ENCODE measurements around the gene ACTR8. TPM values are rescaled to one million over a fixed set of nuclear protein-coding genes. Genes with fewer than 3 reads are reported as not detected.

ACTR8 gene
- total and polyA plus RNA-seq, 2 of the 13 experiments (the other 11 are each of a cell fraction or from before 2014, with no cell fraction given), result 15.5 to 29.0 TPM

DNA sequence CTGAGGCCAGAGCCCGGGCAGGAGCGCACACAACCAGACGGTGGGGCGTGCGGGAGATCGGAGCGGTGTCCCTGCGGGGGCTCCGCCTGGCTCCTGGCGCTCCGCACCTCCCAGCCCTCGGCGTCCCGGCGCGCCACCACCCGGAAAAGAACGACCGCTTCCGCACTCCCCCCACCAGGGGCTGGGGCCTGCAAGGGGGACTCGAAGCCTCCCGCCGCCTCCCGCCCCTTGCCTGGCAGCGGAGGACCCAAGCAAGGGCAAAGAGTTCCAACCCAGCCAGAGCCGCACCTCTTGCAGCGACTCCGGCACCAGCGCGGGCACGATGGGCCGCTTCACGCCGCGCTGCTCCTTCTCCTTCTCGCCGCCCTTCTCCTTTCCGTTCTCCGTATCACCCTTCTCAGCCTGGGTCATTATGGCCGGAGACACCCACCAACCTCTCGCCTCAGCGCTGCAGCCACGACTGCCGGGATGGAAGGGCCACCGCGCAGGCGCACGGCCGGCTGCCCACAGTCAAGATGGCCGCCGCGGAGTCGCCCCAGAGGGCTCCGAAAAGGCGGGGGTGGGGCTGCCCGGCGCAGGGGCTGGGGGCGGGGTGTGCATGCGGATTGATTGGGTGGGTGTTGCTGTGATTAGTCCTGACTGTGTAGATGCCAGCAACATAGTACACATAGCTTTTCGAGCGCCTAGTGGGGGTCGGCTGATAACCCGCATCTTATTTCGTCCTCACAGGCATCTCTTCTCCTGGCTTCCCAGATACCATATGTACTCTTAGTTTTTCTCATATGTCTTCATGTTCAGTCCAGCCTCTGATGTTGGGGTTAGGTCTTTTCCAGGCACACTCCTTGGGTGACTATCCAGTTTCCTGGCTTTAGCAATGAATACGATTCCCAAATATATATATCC, at the start of gene ACTR8 (continued):
- TF ChIP-seq, protein P1, sequence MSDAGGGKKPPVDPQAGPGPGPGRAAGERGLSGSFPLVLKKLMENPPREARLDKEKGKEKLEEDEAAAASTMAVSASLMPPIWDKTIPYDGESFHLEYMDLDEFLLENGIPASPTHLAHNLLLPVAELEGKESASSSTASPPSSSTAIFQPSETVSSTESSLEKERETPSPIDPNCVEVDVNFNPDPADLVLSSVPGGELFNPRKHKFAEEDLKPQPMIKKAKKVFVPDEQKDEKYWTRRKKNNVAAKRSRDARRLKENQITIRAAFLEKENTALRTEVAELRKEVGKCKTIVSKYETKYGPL (CRISPR knock-in tag; IDR thresholded peaks at IDR 0.05), result no peak
- TF ChIP-seq, protein P2, sequence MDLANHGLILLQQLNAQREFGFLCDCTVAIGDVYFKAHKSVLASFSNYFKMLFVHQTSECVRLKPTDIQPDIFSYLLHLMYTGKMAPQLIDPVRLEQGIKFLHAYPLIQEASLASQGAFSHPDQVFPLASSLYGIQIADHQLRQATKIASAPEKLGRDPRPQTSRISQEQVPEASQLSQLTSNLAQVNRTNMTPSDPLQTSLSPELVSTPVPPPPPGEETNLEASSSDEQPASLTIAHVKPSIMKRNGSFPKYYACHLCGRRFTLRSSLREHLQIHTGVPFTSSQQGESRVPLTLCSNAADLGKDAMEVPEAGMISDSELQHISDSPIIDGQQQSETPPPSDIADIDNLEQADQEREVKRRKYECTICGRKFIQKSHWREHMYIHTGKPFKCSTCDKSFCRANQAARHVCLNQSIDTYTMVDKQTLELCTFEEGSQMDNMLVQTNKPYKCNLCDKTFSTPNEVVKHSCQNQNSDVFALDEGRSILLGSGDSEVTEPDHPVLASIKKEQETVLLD (CRISPR knock-in tag; IDR thresholded peaks at IDR 0.05; ENCODE audit: low read depth), result 0 out of 2 replicates have a peak, but pooled peaks have one; percentile 44
- TF ChIP-seq TAF1 (CRISPR knock-in tag; IDR thresholded peaks at IDR 0.05), result peak; percentile 99
- TF ChIP-seq FLYWCH1 (CRISPR knock-in tag; IDR thresholded peaks at IDR 0.05), result peak; percentile 34; the same call in 1 of the 2 replicates
- no peak; the same call in 1 of the 2 replicates for TF ChIP-seq PPARG (CRISPR knock-in tag; conservative IDR thresholded peaks at IDR 0.05)
- 0 out of 2 replicates have a peak, but pooled peaks have one; percentile 10 for TF ChIP-seq FOXO1 (CRISPR knock-in tag; IDR thresholded peaks at IDR 0.05)
- TF ChIP-seq, protein P3, sequence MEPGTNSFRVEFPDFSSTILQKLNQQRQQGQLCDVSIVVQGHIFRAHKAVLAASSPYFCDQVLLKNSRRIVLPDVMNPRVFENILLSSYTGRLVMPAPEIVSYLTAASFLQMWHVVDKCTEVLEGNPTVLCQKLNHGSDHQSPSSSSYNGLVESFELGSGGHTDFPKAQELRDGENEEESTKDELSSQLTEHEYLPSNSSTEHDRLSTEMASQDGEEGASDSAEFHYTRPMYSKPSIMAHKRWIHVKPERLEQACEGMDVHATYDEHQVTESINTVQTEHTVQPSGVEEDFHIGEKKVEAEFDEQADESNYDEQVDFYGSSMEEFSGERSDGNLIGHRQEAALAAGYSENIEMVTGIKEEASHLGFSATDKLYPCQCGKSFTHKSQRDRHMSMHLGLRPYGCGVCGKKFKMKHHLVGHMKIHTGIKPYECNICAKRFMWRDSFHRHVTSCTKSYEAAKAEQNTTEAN (CRISPR knock-in tag; conservative IDR thresholded peaks at IDR 0.05), result no peak; the same call in 1 of the 2 replicates
- no peak for TF ChIP-seq ZNF446 (CRISPR knock-in tag; IDR thresholded peaks at IDR 0.05)
- no peak for TF ChIP-seq NCOR1 (IDR thresholded peaks at IDR 0.05; ENCODE audit: borderline replicate concordance, low read length)
- peak; percentile 69 for TF ChIP-seq ETV5 (CRISPR knock-in tag; IDR thresholded peaks at IDR 0.05; ENCODE audit: borderline replicate concordance)
- TF ChIP-seq ZNF224 (CRISPR knock-in tag; IDR thresholded peaks at IDR 0.05), result no peak
- TF ChIP-seq CREB1 (IDR thresholded peaks at IDR 0.05), result no peak
- TF ChIP-seq CREB1 (CRISPR knock-in tag; IDR thresholded peaks at IDR 0.05), result peak; percentile 61
- TF ChIP-seq, protein P4, sequence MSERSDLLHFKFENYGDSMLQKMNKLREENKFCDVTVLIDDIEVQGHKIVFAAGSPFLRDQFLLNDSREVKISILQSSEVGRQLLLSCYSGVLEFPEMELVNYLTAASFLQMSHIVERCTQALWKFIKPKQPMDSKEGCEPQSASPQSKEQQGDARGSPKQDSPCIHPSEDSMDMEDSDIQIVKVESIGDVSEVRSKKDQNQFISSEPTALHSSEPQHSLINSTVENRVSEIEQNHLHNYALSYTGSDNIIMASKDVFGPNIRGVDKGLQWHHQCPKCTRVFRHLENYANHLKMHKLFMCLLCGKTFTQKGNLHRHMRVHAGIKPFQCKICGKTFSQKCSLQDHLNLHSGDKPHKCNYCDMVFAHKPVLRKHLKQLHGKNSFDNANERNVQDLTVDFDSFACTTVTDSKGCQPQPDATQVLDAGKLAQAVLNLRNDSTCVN (CRISPR knock-in tag; IDR thresholded peaks at IDR 0.05; ENCODE audit: borderline replicate concordance), result peak; percentile 68; the same call in 1 of the 2 replicates
- peak; percentile 77; the same call in 1 of the 2 replicates for TF ChIP-seq KDM3A (CRISPR knock-in tag; IDR thresholded peaks at IDR 0.05; ENCODE audit: low read depth)
- TF ChIP-seq ZNF776 (CRISPR knock-in tag; IDR thresholded peaks at IDR 0.05), result peak; percentile 60; the same call in 1 of the 2 replicates
- peak; percentile 39; the same call in 1 of the 2 replicates for TF ChIP-seq KLF15 (CRISPR knock-in tag; IDR thresholded peaks at IDR 0.05; ENCODE audit: borderline replicate concordance)
- TF ChIP-seq ATF7 (IDR thresholded peaks at IDR 0.05), result no peak
- TF ChIP-seq ATF7 (CRISPR knock-in tag; IDR thresholded peaks at IDR 0.05), result no peak
- TF ChIP-seq, protein P5, sequence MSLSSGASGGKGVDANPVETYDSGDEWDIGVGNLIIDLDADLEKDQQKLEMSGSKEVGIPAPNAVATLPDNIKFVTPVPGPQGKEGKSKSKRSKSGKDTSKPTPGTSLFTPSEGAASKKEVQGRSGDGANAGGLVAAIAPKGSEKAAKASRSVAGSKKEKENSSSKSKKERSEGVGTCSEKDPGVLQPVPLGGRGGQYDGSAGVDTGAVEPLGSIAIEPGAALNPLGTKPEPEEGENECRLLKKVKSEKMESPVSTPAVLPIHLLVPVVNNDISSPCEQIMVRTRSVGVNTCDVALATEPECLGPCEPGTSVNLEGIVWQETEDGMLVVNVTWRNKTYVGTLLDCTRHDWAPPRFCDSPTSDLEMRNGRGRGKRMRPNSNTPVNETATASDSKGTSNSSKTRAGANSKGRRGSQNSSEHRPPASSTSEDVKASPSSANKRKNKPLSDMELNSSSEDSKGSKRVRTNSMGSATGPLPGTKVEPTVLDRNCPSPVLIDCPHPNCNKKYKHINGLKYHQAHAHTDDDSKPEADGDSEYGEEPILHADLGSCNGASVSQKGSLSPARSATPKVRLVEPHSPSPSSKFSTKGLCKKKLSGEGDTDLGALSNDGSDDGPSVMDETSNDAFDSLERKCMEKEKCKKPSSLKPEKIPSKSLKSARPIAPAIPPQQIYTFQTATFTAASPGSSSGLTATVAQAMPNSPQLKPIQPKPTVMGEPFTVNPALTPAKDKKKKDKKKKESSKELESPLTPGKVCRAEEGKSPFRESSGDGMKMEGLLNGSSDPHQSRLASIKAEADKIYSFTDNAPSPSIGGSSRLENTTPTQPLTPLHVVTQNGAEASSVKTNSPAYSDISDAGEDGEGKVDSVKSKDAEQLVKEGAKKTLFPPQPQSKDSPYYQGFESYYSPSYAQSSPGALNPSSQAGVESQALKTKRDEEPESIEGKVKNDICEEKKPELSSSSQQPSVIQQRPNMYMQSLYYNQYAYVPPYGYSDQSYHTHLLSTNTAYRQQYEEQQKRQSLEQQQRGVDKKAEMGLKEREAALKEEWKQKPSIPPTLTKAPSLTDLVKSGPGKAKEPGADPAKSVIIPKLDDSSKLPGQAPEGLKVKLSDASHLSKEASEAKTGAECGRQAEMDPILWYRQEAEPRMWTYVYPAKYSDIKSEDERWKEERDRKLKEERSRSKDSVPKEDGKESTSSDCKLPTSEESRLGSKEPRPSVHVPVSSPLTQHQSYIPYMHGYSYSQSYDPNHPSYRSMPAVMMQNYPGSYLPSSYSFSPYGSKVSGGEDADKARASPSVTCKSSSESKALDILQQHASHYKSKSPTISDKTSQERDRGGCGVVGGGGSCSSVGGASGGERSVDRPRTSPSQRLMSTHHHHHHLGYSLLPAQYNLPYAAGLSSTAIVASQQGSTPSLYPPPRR (CRISPR knock-in tag; IDR thresholded peaks at IDR 0.05; ENCODE audit: borderline replicate concordance), result peak; percentile 66

All from HepG2 (cell line).